Neural progenitor cell (in vitro differentiated cells): ENCODE results near the gene ASB8.

Experiments
- EZH2 ChIP-seq: fragments of 200-600 bp; sonication (generic); IDR thresholded peaks from 2 replicates; pipeline ENCODE4 v1.6.1; 2017; ENCODE audit warnings: antibody characterized with exemption, mild to moderate bottlenecking, moderate library complexity
- TF ChIP-seq, protein P1 (sequence below): fragments of 200-600 bp; sonication (generic); IDR thresholded peaks from 2 replicates; pipeline ENCODE4 v1.5.1; 2017; ENCODE audit warnings: antibody characterized with exemption, mild to moderate bottlenecking

DNA sequence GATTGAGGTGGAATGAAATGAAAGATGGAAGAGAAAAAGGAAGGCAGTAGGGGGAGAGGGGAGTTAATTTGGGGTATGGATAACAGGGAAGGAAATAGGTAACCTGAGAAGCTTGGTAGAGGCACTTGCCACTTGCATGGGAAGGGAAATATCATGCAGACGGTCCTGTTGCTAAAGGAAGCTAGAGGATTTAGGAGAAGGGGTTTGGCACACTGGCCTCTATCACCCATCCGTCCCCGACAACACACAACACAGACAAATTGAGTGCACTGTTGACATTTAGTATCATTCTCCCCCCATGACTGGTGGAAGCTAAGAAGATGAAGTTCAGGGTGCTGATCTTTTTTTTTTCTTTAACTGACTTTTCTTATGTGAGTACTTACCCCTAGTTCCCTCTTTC is 43.8 kb upstream of the ASB8 start:
- TF ChIP-seq, protein P1, sequence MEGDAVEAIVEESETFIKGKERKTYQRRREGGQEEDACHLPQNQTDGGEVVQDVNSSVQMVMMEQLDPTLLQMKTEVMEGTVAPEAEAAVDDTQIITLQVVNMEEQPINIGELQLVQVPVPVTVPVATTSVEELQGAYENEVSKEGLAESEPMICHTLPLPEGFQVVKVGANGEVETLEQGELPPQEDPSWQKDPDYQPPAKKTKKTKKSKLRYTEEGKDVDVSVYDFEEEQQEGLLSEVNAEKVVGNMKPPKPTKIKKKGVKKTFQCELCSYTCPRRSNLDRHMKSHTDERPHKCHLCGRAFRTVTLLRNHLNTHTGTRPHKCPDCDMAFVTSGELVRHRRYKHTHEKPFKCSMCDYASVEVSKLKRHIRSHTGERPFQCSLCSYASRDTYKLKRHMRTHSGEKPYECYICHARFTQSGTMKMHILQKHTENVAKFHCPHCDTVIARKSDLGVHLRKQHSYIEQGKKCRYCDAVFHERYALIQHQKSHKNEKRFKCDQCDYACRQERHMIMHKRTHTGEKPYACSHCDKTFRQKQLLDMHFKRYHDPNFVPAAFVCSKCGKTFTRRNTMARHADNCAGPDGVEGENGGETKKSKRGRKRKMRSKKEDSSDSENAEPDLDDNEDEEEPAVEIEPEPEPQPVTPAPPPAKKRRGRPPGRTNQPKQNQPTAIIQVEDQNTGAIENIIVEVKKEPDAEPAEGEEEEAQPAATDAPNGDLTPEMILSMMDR: no peak
- no peak for TF ChIP-seq EZH2
